A549 (cell line): ENCODE data around the gene DUSP3. TPM values are rescaled to one million over a fixed set of nuclear protein-coding genes. Genes with fewer than 3 reads are reported as not detected.
"Not testable (repeated sequence)": the region's sequence is repeated elsewhere in the genome, so short reads cannot be mapped to it uniquely, and the experiment has no call there.

Experiments
- ATAC-seq, 2 experiments: fragments of 200-7000 bp in 1 of 2; fragments of >200 bp in 1 of 2; cut with Nextera tagmentation in 1 of 2; cut with Tn5 transposase in 1 of 2; 3 replicates each; pipeline versions ENCODE4 v1.8.0 to v1.9.1; 2018 to 2020; ENCODE audit warnings: mild to moderate bottlenecking in 1 of 2, moderate library complexity in 1 of 2
- CTCF ChIA-PET: fragments of 300-600 bp; sonication (Branson Sonifier 250); formaldehyde crosslinking; extraction: SDS; loops from one replicate; lab custom pipeline; 2021; ENCODE audit warnings: antibody characterized with exemption, inconsistent platforms; lab: Yijun Ruan, JAX
- POLR2A ChIA-PET: fragments of 350-600 bp; formaldehyde crosslinking; extraction: SDS; loops from one replicate; lab custom pipeline; 2021; ENCODE audit warnings: antibody characterized with exemption, inconsistent platforms; lab: Yijun Ruan, JAX
- DNase-seq, 2 experiments: peaks; one replicate each; pipeline versions ENCODE4 v3.0.0 to v3.0.0-alpha.2; 2011 to 2016; ENCODE audit warnings: low read depth in 1 of 2, low spot score in 1 of 2
- FAIRE-seq: peaks from 2 replicates; lab custom pipeline; 2011; peaks lifted over from hg19 to GRCh38; lab: Jason Lieb, UNC
- H3K27ac ChIP-seq, 2 experiments: fragments of >200 bp; sonication (Bioruptor Twin); formaldehyde crosslinking; 3 replicates each; pipeline ENCODE4 v1.5.1; 2016 to 2017
- H3K4me1 ChIP-seq: fragments of >200 bp; sonication (Bioruptor Twin); formaldehyde crosslinking; 3 replicates; pipeline ENCODE4 v1.6.1; 2016
- H3K4me2 ChIP-seq: fragments of >200 bp; sonication (Bioruptor Twin); formaldehyde crosslinking; 3 replicates; pipeline ENCODE4 v1.6.1; 2016
- H3K4me3 ChIP-seq: fragments of >200 bp; sonication (Bioruptor Twin); formaldehyde crosslinking; 3 replicates; pipeline ENCODE4 v1.5.1; 2016
- H3K9me3 ChIP-seq: fragments of >200 bp; sonication (Bioruptor Twin); formaldehyde crosslinking; 3 replicates; pipeline ENCODE4 v1.6.1; 2016
- ATOH8 ChIP-seq: fragments of 250-450 bp; sonication (Bioruptor Pico); IDR thresholded peaks from 2 replicates; pipeline ENCODE4 v1.5.0; 2020; ENCODE audit warnings: low read depth, mild to moderate bottlenecking, moderate library complexity
- CBX2 ChIP-seq: fragments of 200-600 bp; sonication (generic); IDR thresholded peaks from 2 replicates; pipeline ENCODE4 v1.6.1; 2016; ENCODE audit warnings: low read depth, mild to moderate bottlenecking, borderline replicate concordance
- CHD2 ChIP-seq: fragments of 150-350 bp; IDR thresholded peaks from 2 replicates; pipeline ENCODE4 v1.6.1; 2014; ENCODE audit warnings: low read length; ENCODE audit not compliant: partially characterized antibody
- EHF ChIP-seq: fragments of 250-450 bp; sonication (Bioruptor Pico); IDR thresholded peaks from 2 replicates; pipeline ENCODE4 v1.5.0; 2020; ENCODE audit warnings: mild to moderate bottlenecking
- ESRRA ChIP-seq: fragments of 150-350 bp; IDR thresholded peaks from 2 replicates; pipeline ENCODE4 v1.6.1; 2014; ENCODE audit warnings: mild to moderate bottlenecking, low read length, borderline replicate concordance
- GATA3 ChIP-seq: IDR thresholded peaks from 2 replicates; pipeline ENCODE4 v1.6.1; 2012; ENCODE audit warnings: borderline replicate concordance
- HOXB13 ChIP-seq: fragments of 250-450 bp; sonication (Bioruptor Pico); IDR thresholded peaks from 2 replicates; pipeline ENCODE4 v1.5.0; 2020; ENCODE audit warnings: low read depth, mild to moderate bottlenecking, moderate library complexity
- JUN ChIP-seq, 2 experiments: fragments of >200 bp; sonication (Bioruptor Twin); formaldehyde crosslinking; IDR thresholded peaks; 2 replicates in 1 of 2; 3 replicates in 1 of 2; pipeline ENCODE4 v1.6.1; 2016 to 2017
- JUNB ChIP-seq: fragments of >200 bp; sonication (Bioruptor Twin); formaldehyde crosslinking; IDR thresholded peaks from 2 replicates; pipeline ENCODE4 v1.6.1; 2016
- KDM5A ChIP-seq: fragments of 200-600 bp; sonication (generic); IDR thresholded peaks from 2 replicates; pipeline ENCODE4 v1.6.1; 2016; ENCODE audit warnings: antibody characterized with exemption, mild to moderate bottlenecking
- MAX ChIP-seq: IDR thresholded peaks from 2 replicates; pipeline ENCODE4 v1.6.1; 2012
- NR3C1 ChIP-seq: fragments of >200 bp; sonication (Bioruptor Twin); formaldehyde crosslinking; IDR thresholded peaks from 3 replicates; pipeline ENCODE4 v1.6.1; 2017
- PBX3 ChIP-seq: IDR thresholded peaks from 2 replicates; pipeline ENCODE4 v1.6.1; 2012
- POLR2AphosphoS2 ChIP-seq: conservative IDR thresholded peaks from 2 replicates; pipeline ENCODE4 v1.6.1; 2012; ENCODE audit warnings: low read length, improper control_type of control experiment, inconsistent platforms
- RAD21 ChIP-seq, 2 experiments: fragments of >200 bp in 1 of 2; sonication (Bioruptor Twin) in 1 of 2; formaldehyde crosslinking in 1 of 2; IDR thresholded peaks in 1 of 2; conservative IDR thresholded peaks in 1 of 2; 2 replicates in 1 of 2; 3 replicates in 1 of 2; pipeline ENCODE4 v1.6.1; 2012 to 2018; ENCODE audit warnings: inconsistent platforms in 1 of 2
- RFX5 ChIP-seq: fragments of 450-650 bp; IDR thresholded peaks from 2 replicates; pipeline ENCODE4 v1.7.1; 2014; ENCODE audit warnings: antibody characterized with exemption, mild to moderate bottlenecking, moderate library complexity
- SMC3 ChIP-seq: fragments of >200 bp; sonication (Bioruptor Twin); formaldehyde crosslinking; IDR thresholded peaks from 3 replicates; pipeline ENCODE4 v1.6.1; 2018; ENCODE audit warnings: inconsistent platforms
- TP53 ChIP-seq: fragments of 250-450 bp; sonication (Bioruptor Pico); IDR thresholded peaks from 2 replicates; pipeline ENCODE4 v1.5.0; 2021; ENCODE audit warnings: mild to moderate bottlenecking, moderate library complexity
- ZC3H11A ChIP-seq: fragments of 450-650 bp; IDR thresholded peaks from 2 replicates; pipeline ENCODE4 v1.6.1; 2014; ENCODE audit warnings: antibody characterized with exemption, mild to moderate bottlenecking
- ZFP36 ChIP-seq: fragments of 450-650 bp; IDR thresholded peaks from 2 replicates; pipeline ENCODE4 v1.6.1; 2014; ENCODE audit warnings: borderline replicate concordance; ENCODE audit not compliant: partially characterized antibody
- ZNF302 ChIP-seq: fragments of 250-450 bp; sonication (Bioruptor Pico); IDR thresholded peaks from 2 replicates; pipeline ENCODE4 v1.9.0; 2021; ENCODE audit warnings: inconsistent platforms, mild to moderate bottlenecking, moderate library complexity
- ZSCAN20 ChIP-seq: fragments of 250-450 bp; sonication (Bioruptor Pico); IDR thresholded peaks from 2 replicates; pipeline ENCODE4 v1.8.0; 2022; ENCODE audit warnings: mild to moderate bottlenecking, moderate library complexity
- WGBS: methylation state at CpG from one replicate; pipeline ENCODE4 v1.1.6; 2017; ENCODE audit errors: missing lambda C conversion rate; 5-methylcytosine and 5-hydroxymethylcytosine counted together
- polyA plus RNA-seq, 4 experiments: library from polyadenylated mRNA; depleted of rRNA in 3 of 4; stranded (reverse); fragments of >200 nt; fragmentation: RNase III in 1 of 4; extraction: RNeasy Plus Mini Kit Qiagen cat#74134 plus additional on column Dnase treatment in 1 of 4; gene quantifications; 2 replicates in 3 of 4; 3 replicates in 1 of 4; pipeline ENCODE4 v1.2.3, GENCODE V29; 2011 to 2017

The DUSP3 gene
- polyA plus RNA-seq, 2 of the 4 experiments (the other 2 are of a cell fraction), result 60.0 to 62.2 TPM

- TF ChIP-seq MAX (no peak), ZC3H11A (no peak)
Observed at GRCh38 chr17:43799047-43799446, 20.3 kb upstream of the DUSP3 start (continued).

- 8% methylated on average over 9 of the region's 9 CpGs for WGBS
- POLR2A ChIA-PET, H3K4me3 ChIP-seq, H3K27ac ChIP-seq, DNase-seq, FAIRE-seq, H3K4me1 ChIP-seq, ATAC-seq: not testable (repeated sequence)
- Histone ChIP-seq H3K9me3 (peaks cover 19% of the 10 kb centered on the region; the same call in 2 of the 3 replicates), H3K4me2 (peak overlapping the region; percentile 32; the same call in 1 of the 3 replicates)
- CTCF ChIA-PET, result interaction anchor here (1.2 to 1.3 kb wide), 2 partner anchors 42 to 103 kb away, joined by 3 read pairs; no protein-coding TSS in a partner anchor
Observed at GRCh38 chr17:43798024-43798423, 19.2 kb upstream of the DUSP3 start.

GRCh38 chr17:43792668-43793067, 13.9 kb upstream of the DUSP3 start:
- FAIRE-seq, H3K4me2 ChIP-seq, ATAC-seq, H3K27ac ChIP-seq, DNase-seq, POLR2A ChIA-PET, H3K4me3 ChIP-seq, H3K4me1 ChIP-seq: not testable (repeated sequence)
- H3K9me3 ChIP-seq, result peaks cover 27% of the 10 kb centered on the region
- CTCF ChIA-PET, result interaction anchor here (0.7 to 1.2 kb wide), 2 partner anchors 9 to 27 kb away, joined by 3 read pairs; no protein-coding TSS in a partner anchor
- WGBS, result 11% methylated on average over 4 of the region's 4 CpGs

- peak in 1 of 2 experiments; percentile 71 for DNase-seq
- H3K27ac ChIP-seq, result no peak overlapping the region
- no peaks in the 10 kb centered on the region for H3K4me1 ChIP-seq
- FAIRE-seq, result peak; percentile 77
- 12% methylated on average over 3 of the region's 3 CpGs for WGBS
- POLR2A ChIA-PET, result no interaction called here
- ATAC-seq, result peak in 1 of 2 experiments; percentile 82; a peak in 3 of 6 replicates
- TF ChIP-seq MAX (peak; percentile 42; the same call in 1 of the 2 replicates), JUN (IDR thresholded peaks at IDR 0.05) (no peak)
- CTCF ChIA-PET, result interaction anchor here (0.6 to 2.6 kb wide), 7 partner anchors 11 to 178 kb away, joined by 3 to 9 read pairs (median 3); partner anchors contain the start of genes CD300LG and CFAP97D1
- no peak overlapping the region for H3K4me3 ChIP-seq
- H3K9me3 ChIP-seq, result peaks cover 22% of the 10 kb centered on the region; the same call in 2 of the 3 replicates
- peak overlapping the region; percentile 24; the same call in 1 of the 3 replicates for H3K4me2 ChIP-seq
Observed at GRCh38 chr17:43791589-43791988, 12.8 kb upstream of the DUSP3 start.

GRCh38 chr17:43790311-43790940, 11.6 kb upstream of the DUSP3 start:
- peak in 1 of 2 experiments; percentile 67; a peak in 3 of 6 replicates for ATAC-seq
- CTCF ChIA-PET, result interaction anchor here (0.9 to 3.0 kb wide), 11 partner anchors 9 to 97 kb away, joined by 3 to 14 read pairs (median 3); partner anchors contain the start of genes CD300LG and CFAP97D1

GRCh38 chr17:43789482-43789881, 10.7 kb upstream of the DUSP3 start:
- no peak overlapping the region for H3K4me3 ChIP-seq
- peaks cover 22% of the 10 kb centered on the region; the same call in 2 of the 3 replicates for H3K9me3 ChIP-seq
- FAIRE-seq (no peak), DNase-seq (no peak), ATAC-seq (no peak)
- H3K4me2 ChIP-seq, result no peak overlapping the region
- H3K27ac ChIP-seq, result no peak overlapping the region
- CTCF ChIA-PET, result interaction anchor here (0.9 to 3.0 kb wide), 7 partner anchors 9 to 96 kb away, joined by 3 to 14 read pairs (median 3); partner anchors contain the start of gene CFAP97D1
- WGBS, result 76% methylated on average over 1 of the region's 1 CpG
- no peaks in the 10 kb centered on the region for H3K4me1 ChIP-seq
- POLR2A ChIA-PET, result interaction anchor here (1.2 kb wide), 1 partner anchor 11 kb away, joined by 3 read pairs; the partner anchor contains the start of gene DUSP3
- TF ChIP-seq ZNF302 (CRISPR knock-in tag), result no peak
- TF ChIP-seq NR3C1, result no peak
- TF ChIP-seq MAX, result no peak
- TF ChIP-seq ZFP36, result no peak
- no peak for TF ChIP-seq CBX2
- TF ChIP-seq ESRRA, result no peak
- TF ChIP-seq SMC3, result no peak
- no peak for TF ChIP-seq CHD2
- no peak for TF ChIP-seq ATOH8
- TF ChIP-seq RFX5, result no peak
- no peak for TF ChIP-seq KDM5A
- no peak for TF ChIP-seq JUNB
- no peak for TF ChIP-seq POLR2AphosphoS2
- no peak for TF ChIP-seq ZSCAN20 (CRISPR knock-in tag)
- no peak for TF ChIP-seq HOXB13 (CRISPR knock-in tag)
- TF ChIP-seq PBX3, result no peak

More at GRCh38 chr17:43790311-43790940, 11.6 kb upstream of the DUSP3 start:
- no peak overlapping the region for H3K27ac ChIP-seq
- H3K9me3 ChIP-seq, result peaks cover 22% of the 10 kb centered on the region; the same call in 2 of the 3 replicates
- DNase-seq (no peak), FAIRE-seq (no peak)
- H3K4me3 ChIP-seq, result no peak overlapping the region
- 77% methylated on average over 14 of the region's 14 CpGs for WGBS
- POLR2A ChIA-PET, result interaction anchor here (1.2 kb wide), 1 partner anchor 12 kb away, joined by 3 read pairs; the partner anchor contains the start of gene DUSP3
- TF ChIP-seq EHF (CRISPR knock-in tag), result no peak
- TF ChIP-seq GATA3, result no peak
- TF ChIP-seq RAD21 (conservative IDR thresholded peaks at IDR 0.05 in 1 of 2, IDR thresholded peaks at IDR 0.05 in 1 of 2), result peak in 1 of 2 experiments; percentile 37; a peak in 1 of 5 replicates
- no peak for TF ChIP-seq TP53 (CRISPR knock-in tag)
- H3K4me2 ChIP-seq, result no peak overlapping the region
- no peaks in the 10 kb centered on the region for H3K4me1 ChIP-seq
